ENCODE results near the gene KLF6. TPM values are rescaled to one million over a fixed set of nuclear protein-coding genes. Genes with fewer than 3 reads are reported as not detected.
A peak's percentile ranks its signal among the peaks of the same experiment; 100 is the strongest.

Gene KLF6
- total and polyA plus RNA-seq, 2 of the 4 experiments (the other 2 are of a cell fraction): 69.0 to 123 TPM

DNA sequence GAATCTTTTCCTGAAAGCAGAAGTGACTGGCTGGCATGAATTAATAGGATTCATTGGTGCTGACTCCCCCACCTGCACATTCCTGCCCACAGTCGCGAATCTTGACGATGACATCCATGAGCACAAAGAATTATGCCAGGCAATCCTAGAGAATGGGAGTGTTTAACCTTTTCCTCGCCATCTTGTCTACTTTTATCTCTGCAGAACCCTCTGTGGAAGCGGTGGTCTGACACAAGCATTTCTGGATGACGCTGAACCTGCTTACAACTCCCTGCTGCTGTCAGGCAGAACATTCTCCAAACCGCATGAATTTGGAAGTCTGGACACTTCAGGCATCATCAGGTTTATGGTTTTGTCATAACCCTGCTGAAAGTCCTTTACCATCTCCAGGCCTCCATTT lies 36.5 kb downstream of the KLF6 start:
- dilution Hi-C loops (cut with HindIII; ENCODE audit: low sequenced_read_pairs, unreplicated experiment): no loop called here
- H3K36me3 ChIP-seq (ENCODE audit: control insufficient read depth, insufficient read depth, low read length): no peaks in the 10 kb centered on the region
- no peak overlapping the region for H2BK5ac ChIP-seq (ENCODE audit: low read depth, low read length, poor library complexity, severe bottlenecking)
- TF ChIP-seq MAFK (IDR thresholded peaks at IDR 0.05; ENCODE audit: low read depth, low read length) (no peak), SMC3 (IDR thresholded peaks at IDR 0.05; ENCODE audit: low read depth, low read length) (no peak), RCOR1 (IDR thresholded peaks at IDR 0.05; ENCODE audit: insufficient replicate concordance, low read length) (no peak)
- TF ChIP-seq, protein P1, sequence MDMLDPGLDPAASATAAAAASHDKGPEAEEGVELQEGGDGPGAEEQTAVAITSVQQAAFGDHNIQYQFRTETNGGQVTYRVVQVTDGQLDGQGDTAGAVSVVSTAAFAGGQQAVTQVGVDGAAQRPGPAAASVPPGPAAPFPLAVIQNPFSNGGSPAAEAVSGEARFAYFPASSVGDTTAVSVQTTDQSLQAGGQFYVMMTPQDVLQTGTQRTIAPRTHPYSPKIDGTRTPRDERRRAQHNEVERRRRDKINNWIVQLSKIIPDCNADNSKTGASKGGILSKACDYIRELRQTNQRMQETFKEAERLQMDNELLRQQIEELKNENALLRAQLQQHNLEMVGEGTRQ (IDR thresholded peaks at IDR 0.05; ENCODE audit: low read depth, low read length): no peak
- TF ChIP-seq, protein P2, sequence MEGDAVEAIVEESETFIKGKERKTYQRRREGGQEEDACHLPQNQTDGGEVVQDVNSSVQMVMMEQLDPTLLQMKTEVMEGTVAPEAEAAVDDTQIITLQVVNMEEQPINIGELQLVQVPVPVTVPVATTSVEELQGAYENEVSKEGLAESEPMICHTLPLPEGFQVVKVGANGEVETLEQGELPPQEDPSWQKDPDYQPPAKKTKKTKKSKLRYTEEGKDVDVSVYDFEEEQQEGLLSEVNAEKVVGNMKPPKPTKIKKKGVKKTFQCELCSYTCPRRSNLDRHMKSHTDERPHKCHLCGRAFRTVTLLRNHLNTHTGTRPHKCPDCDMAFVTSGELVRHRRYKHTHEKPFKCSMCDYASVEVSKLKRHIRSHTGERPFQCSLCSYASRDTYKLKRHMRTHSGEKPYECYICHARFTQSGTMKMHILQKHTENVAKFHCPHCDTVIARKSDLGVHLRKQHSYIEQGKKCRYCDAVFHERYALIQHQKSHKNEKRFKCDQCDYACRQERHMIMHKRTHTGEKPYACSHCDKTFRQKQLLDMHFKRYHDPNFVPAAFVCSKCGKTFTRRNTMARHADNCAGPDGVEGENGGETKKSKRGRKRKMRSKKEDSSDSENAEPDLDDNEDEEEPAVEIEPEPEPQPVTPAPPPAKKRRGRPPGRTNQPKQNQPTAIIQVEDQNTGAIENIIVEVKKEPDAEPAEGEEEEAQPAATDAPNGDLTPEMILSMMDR (conservative IDR thresholded peaks at IDR 0.05; ENCODE audit: low read depth, low read length): no peak
- no peak overlapping the region for H3K23ac ChIP-seq (ENCODE audit: low read depth, low read length)
- no peak overlapping the region for H4K91ac ChIP-seq (ENCODE audit: insufficient read depth, low read depth, low read length)
- no peak overlapping the region for H3K9ac ChIP-seq (ENCODE audit: low read depth, low read length)
- peaks cover 4% of the 10 kb centered on the region; the same call in 1 of the 2 replicates for H3K9me1 ChIP-seq (ENCODE audit: insufficient read depth, low read length)
- peak overlapping the region; percentile 28; the same call in 1 of the 2 replicates for H2BK120ac ChIP-seq (ENCODE audit: low read depth, low read length)
- no peak overlapping the region for H4K8ac ChIP-seq (ENCODE audit: low read depth in 2 of 2, low read length in 2 of 2)
- H3K4me1 ChIP-seq (ENCODE audit: control insufficient read depth, insufficient read depth, low read length): peaks cover 11% of the 10 kb centered on the region
- WGBS, 2 experiments (ENCODE audit: extremely low coverage in 2 of 2, insufficient read length in 1 of 2): 100% methylated on average over 2 of the region's 7 CpGs; no CpG with 5 or more reads in 1 of the 2 experiments
- H3K4ac ChIP-seq (ENCODE audit: low read depth, low read length): peak overlapping the region; percentile 30; the same call in 1 of the 2 replicates
- ChIA-PET POLR2A (ENCODE audit: unreplicated experiment) (interaction anchor here (0.6 kb wide), 1 partner anchor 30 kb away, joined by 3 read pairs; no protein-coding TSS in a partner anchor), CTCF (interaction anchor here (0.6 to 0.7 kb wide), 2 partner anchors 27 to 778 kb away, joined by 3 to 4 read pairs; no protein-coding TSS in a partner anchor)
- DNase-seq (no peak), ATAC-seq (ENCODE audit: low read depth) (no peak)
- intact Hi-C loops (cut with micrococcal nuclease): no loop called here
- H3K14ac ChIP-seq (replicated peaks; ENCODE audit: low read depth, low read length): peak overlapping the region; percentile 16; the same call in 1 of the 2 replicates
- no peaks in the 10 kb centered on the region for H3K27me3 ChIP-seq (ENCODE audit: control insufficient read depth, insufficient read depth, low read length)
- no peak overlapping the region; the same call in 1 of the 2 replicates for H2BK20ac ChIP-seq (ENCODE audit: low read depth, low read length)
- no peak overlapping the region for H3K56ac ChIP-seq (ENCODE audit: extremely low read depth, insufficient read depth, low read length)
- in situ Hi-C loops (cut with MboI; ENCODE audit: low sequenced_read_pairs): no loop called here
- H2AK5ac ChIP-seq (ENCODE audit: low read depth, low read length): peak overlapping the region; percentile 29; the same call in 1 of the 2 replicates
- peak overlapping the region; percentile 94; the same call in 1 of the 3 replicates for H2BK15ac ChIP-seq (ENCODE audit: low read depth, low read length)
- H3K9me3 ChIP-seq (ENCODE audit: control insufficient read depth, insufficient read depth, low read length): no peaks in the 10 kb centered on the region
- no peak overlapping the region for H3K4me3 ChIP-seq (ENCODE audit: insufficient read depth, low read depth, low read length)
- no peaks in the 10 kb centered on the region; a peak in 1 of 4 replicates for H3K79me1 ChIP-seq (ENCODE audit: low read depth in 1 of 2, low read length in 2 of 2)
- H4K5ac ChIP-seq (ENCODE audit: low read depth, low read length): no peak overlapping the region; the same call in 1 of the 2 replicates
- no peak overlapping the region for H3K4me2 ChIP-seq (ENCODE audit: low read depth, low read length)
- H3K18ac ChIP-seq (ENCODE audit: low read depth, low read length): peak overlapping the region; percentile 2; the same call in 1 of the 2 replicates
- H4K20me1 ChIP-seq (ENCODE audit: insufficient read depth, low read length): no peaks in the 10 kb centered on the region
- no TSS peak for BruUV-seq (replicated peaks)
- no peak overlapping the region for H2AFZ ChIP-seq (replicated peaks; ENCODE audit: low read length, poor library complexity)
- no peak overlapping the region for H2AK9ac ChIP-seq (replicated peaks; ENCODE audit: low read depth, low read length, poor library complexity)
- no peak overlapping the region for H3K27ac ChIP-seq (ENCODE audit: insufficient read depth, low read length)
